ENCODE measurements around the gene SLC15A2. TPM values are rescaled to one million over a fixed set of nuclear protein-coding genes. Genes with fewer than 3 reads are reported as not detected.

The SLC15A2 gene
- total and polyA plus RNA-seq, 9 of the 15 experiments (the other 6 are each of a cell fraction or from before 2014, with no cell fraction given): 0.05 to 0.53 (median 0.25) TPM; not detected in 1

GRCh38 chr3:121980450-121980796 lies 86.2 kb downstream of the SLC15A2 start (continued):
- TF ChIP-seq ATF6 (CRISPR knock-in tag; IDR thresholded peaks at IDR 0.05): no peak
- TF ChIP-seq ESRRB (CRISPR knock-in tag; IDR thresholded peaks at IDR 0.05; ENCODE audit: borderline replicate concordance): no peak
- TF ChIP-seq MYBL2 (IDR thresholded peaks at IDR 0.05; ENCODE audit: low read depth): no peak
- TF ChIP-seq MYBL2 (CRISPR knock-in tag; IDR thresholded peaks at IDR 0.05; ENCODE audit: borderline replicate concordance): no peak

GRCh38 chr3:121981473-121981872 lies 87.3 kb downstream of the SLC15A2 start:
- H3K4me1 ChIP-seq (replicated peaks in 1 of 2; ENCODE audit: control insufficient read depth in 2 of 2, insufficient read depth in 2 of 2, low read length in 2 of 2): no peaks in the 10 kb centered on the region
- no peaks in the 10 kb centered on the region for H3K36me3 ChIP-seq (ENCODE audit: control insufficient read depth, insufficient read depth, low read length)
- no peak overlapping the region for H3K4me3 ChIP-seq
- H3K4me2 ChIP-seq (ENCODE audit: insufficient read depth, low read length): no peak overlapping the region
- no peaks in the 10 kb centered on the region for H4K20me1 ChIP-seq (replicated peaks; ENCODE audit: control insufficient read depth, insufficient read depth, low read length)
- H3K27ac ChIP-seq (ENCODE audit: extremely low read depth, low read depth, low read length): no peak overlapping the region
- intact Hi-C loops (cut with micrococcal nuclease): no loop called here
- H3K27me3 ChIP-seq (ENCODE audit: control insufficient read depth in 2 of 2, insufficient read depth in 2 of 2, low read length in 2 of 2): no peaks in the 10 kb centered on the region
- no TSS peak for BruUV-seq (replicated peaks)
- TF ChIP-seq NCOR1 (IDR thresholded peaks at IDR 0.05) (no peak), ZNF561 (CRISPR knock-in tag; conservative IDR thresholded peaks at IDR 0.05) (no peak), ZBTB1 (CRISPR knock-in tag; IDR thresholded peaks at IDR 0.05; ENCODE audit: borderline replicate concordance, low read depth) (no peak), PRMT5 (CRISPR knock-in tag; IDR thresholded peaks at IDR 0.05) (no peak), IRF1 (CRISPR knock-in tag; IDR thresholded peaks at IDR 0.05; ENCODE audit: borderline replicate concordance) (no peak), TCF3 (CRISPR knock-in tag; IDR thresholded peaks at IDR 0.05) (no peak), MBD2 (IDR thresholded peaks at IDR 0.05; ENCODE audit: borderline replicate concordance, low read depth) (no peak), NFIX (CRISPR knock-in tag; IDR thresholded peaks at IDR 0.05; ENCODE audit: low read depth) (no peak), ZBTB9 (CRISPR knock-in tag; IDR thresholded peaks at IDR 0.05) (no peak), RBM17 (IDR thresholded peaks at IDR 0.05; ENCODE audit: borderline replicate concordance, low read depth, low read length) (no peak)
- no peak for ATAC-seq
- ChIA-PET POLR2A (no interaction called here), CTCF (ENCODE audit: low intra/inter-chr PET ratio) (no interaction called here)
- no peaks in the 10 kb centered on the region for H3K79me2 ChIP-seq (ENCODE audit: control insufficient read depth, insufficient read depth, low read length)
- no peak for FAIRE-seq
- 0% methylated on average over 2 of the region's 2 CpGs for WGBS (ENCODE audit: insufficient coverage, low coverage, missing lambda C conversion rate)
- no peaks in the 10 kb centered on the region for H3K9me3 ChIP-seq (replicated peaks; ENCODE audit: control insufficient read depth, insufficient read depth, low read depth, low read length)
- H3K9me1 ChIP-seq (ENCODE audit: control insufficient read depth, insufficient read depth, low read length): no peaks in the 10 kb centered on the region
- H3K9ac ChIP-seq (ENCODE audit: insufficient read depth in 1 of 2, low read depth in 2 of 2, low read length in 2 of 2): no peak overlapping the region
- in situ Hi-C loops (cut with MboI): no loop called here
- no peak for DNase-seq (ENCODE audit: extremely low read depth in 1 of 4, low spot score in 3 of 4)
- no peak overlapping the region for H2AFZ ChIP-seq (ENCODE audit: low read depth, low read length)

All from K562 (cell line).